Endothelial cell of umbilical vein (primary cell): ENCODE data around the gene RPLP2. TPM values are rescaled to one million over a fixed set of nuclear protein-coding genes. Genes with fewer than 3 reads are reported as not detected.

Experiments
- BruUV-seq: library from RNA; stranded (reverse); fragments of 400-500 nt; replicated peaks from 2 replicates; lab custom pipeline; 2021; lab: Mats Ljungman, UMichigan
- CTCF ChIA-PET: fragments of 300-600, 350-600 bp; sonication (Branson Sonifier 250); formaldehyde crosslinking; loops from one replicate; lab custom pipeline; 2021; ENCODE audit warnings: antibody characterized with exemption, inconsistent platforms; lab: Charles Lee
- POLR2A ChIA-PET: fragments of 300-600, 350-600 bp; sonication (Branson Sonifier 250); formaldehyde crosslinking; loops from one replicate; lab custom pipeline; 2021; ENCODE audit warnings: antibody characterized with exemption, inconsistent platforms; lab: Charles Lee
- DNase-seq: peaks from one replicate; pipeline ENCODE4 v3.0.0-alpha.2; 2011; ENCODE audit warnings: low read depth, low spot score
- FAIRE-seq: peaks from 2 replicates; lab custom pipeline; 2011; peaks lifted over from hg19 to GRCh38; lab: Jason Lieb, UNC
- H2AFZ ChIP-seq: 2 replicates; pipeline ENCODE4 v1.6.0; 2012; ENCODE audit warnings: low read depth, low read length, control low read depth, inconsistent platforms
- H3K27ac ChIP-seq: 2 replicates; pipeline ENCODE4 v1.5.1; 2011; ENCODE audit warnings: low read depth, mild to moderate bottlenecking, control low read depth, low read length, moderate library complexity; ENCODE audit not compliant: insufficient read depth
- H3K27me3 ChIP-seq, 2 experiments: 2 replicates each; pipeline versions ENCODE4 v1.6.0 to v1.6.1; 2011; ENCODE audit warnings: low read length in 2 of 2, mixed read lengths in 1 of 2; ENCODE audit not compliant: control insufficient read depth in 2 of 2, insufficient read depth in 2 of 2
- H3K36me3 ChIP-seq, 2 experiments: 2 replicates in 1 of 2; 3 replicates in 1 of 2; pipeline ENCODE4 v1.5.1; 2011; ENCODE audit warnings: low read length in 2 of 2, mild to moderate bottlenecking in 1 of 2, moderate library complexity in 1 of 2; ENCODE audit not compliant: control insufficient read depth in 2 of 2, insufficient read depth in 2 of 2; ENCODE audit errors: extremely low read depth in 1 of 2
- H3K4me1 ChIP-seq: 3 replicates; pipeline ENCODE4 v1.5.1; 2011; ENCODE audit warnings: mild to moderate bottlenecking, low read length; ENCODE audit not compliant: control insufficient read depth, insufficient read depth; ENCODE audit errors: extremely low read depth
- H3K4me2 ChIP-seq: 2 replicates; pipeline ENCODE4 v1.6.1; 2011; ENCODE audit warnings: low read length, control low read depth, mixed read lengths; ENCODE audit not compliant: insufficient read depth
- H3K4me3 ChIP-seq, 3 experiments: fragments of 200-600 bp in 1 of 3; sonication (generic), shearing (Covaris generic) in 1 of 3; replicated peaks in 1 of 3; 2 replicates each; pipeline ENCODE4 v1.5.1; 2011 to 2016; ENCODE audit warnings: control low read depth in 3 of 3, low read length in 3 of 3, mild to moderate bottlenecking in 2 of 3, inconsistent platforms in 1 of 3, low read depth in 1 of 3, moderate library complexity in 1 of 3; ENCODE audit not compliant: insufficient read depth in 1 of 3
- H3K79me2 ChIP-seq: 2 replicates; pipeline ENCODE4 v1.6.0; 2012; ENCODE audit warnings: low read length, inconsistent platforms; ENCODE audit not compliant: control insufficient read depth, insufficient read depth
- H3K9ac ChIP-seq: replicated peaks from 2 replicates; pipeline ENCODE3; 2011; ENCODE audit warnings: low read length, control low read depth; ENCODE audit not compliant: insufficient read depth; ENCODE audit errors: extremely low read depth
- H3K9me1 ChIP-seq: replicated peaks from 3 replicates; pipeline ENCODE4 v1.6.0; 2011; ENCODE audit warnings: mild to moderate bottlenecking, low read length; ENCODE audit not compliant: control insufficient read depth, insufficient read depth; ENCODE audit errors: extremely low read depth
- H3K9me3 ChIP-seq: replicated peaks from 2 replicates; pipeline ENCODE4 v1.5.1; 2012; ENCODE audit warnings: low read length, inconsistent platforms; ENCODE audit not compliant: control insufficient read depth, insufficient read depth
- H4K20me1 ChIP-seq: replicated peaks from 2 replicates; pipeline ENCODE3; 2011; ENCODE audit warnings: mild to moderate bottlenecking, low read length; ENCODE audit not compliant: control insufficient read depth, insufficient read depth; ENCODE audit errors: extremely low read depth
- CTCF ChIP-seq, 2 donors: IDR thresholded peaks; 1 replicate in 1 of 2; 2 replicates in 1 of 2; pipeline ENCODE4 v1.5.1; 2011; ENCODE audit warnings: low read length in 2 of 2, mild to moderate bottlenecking in 2 of 2, moderate library complexity in 2 of 2, control low read depth in 1 of 2, inconsistent platforms in 1 of 2, low read depth in 1 of 2; ENCODE audit not compliant: insufficient read depth in 1 of 2; ENCODE audit errors: extremely low read depth in 1 of 2
- EZH2 ChIP-seq: IDR thresholded peaks from 2 replicates; pipeline ENCODE4 v1.6.1; 2012; ENCODE audit warnings: borderline replicate concordance, low read depth, mild to moderate bottlenecking, moderate library complexity, low read length, inconsistent platforms; ENCODE audit not compliant: severe bottlenecking
- FOS ChIP-seq: IDR thresholded peaks from 2 replicates; pipeline ENCODE4 v1.6.1; 2011; ENCODE audit warnings: mild to moderate bottlenecking, low read length, moderate library complexity, borderline replicate concordance; ENCODE audit not compliant: insufficient read depth
- GATA2 ChIP-seq: IDR thresholded peaks from 2 replicates; pipeline ENCODE4 v1.7.0; 2011; ENCODE audit warnings: low read depth, mild to moderate bottlenecking, moderate library complexity, mixed read lengths, low read length; ENCODE audit not compliant: insufficient read length, insufficient read depth
- JUN ChIP-seq: IDR thresholded peaks from 2 replicates; pipeline ENCODE4 v1.6.1; 2011; ENCODE audit warnings: borderline replicate concordance, low read depth; ENCODE audit not compliant: insufficient read length, insufficient read depth
- MYC ChIP-seq: IDR thresholded peaks from one replicate; pipeline ENCODE4 v1.6.1; 2011; ENCODE audit warnings: mild to moderate bottlenecking, low read depth, low read length
- POLR2A ChIP-seq: IDR thresholded peaks from 2 replicates; pipeline ENCODE4 v1.6.1; 2012; ENCODE audit warnings: low read depth, mild to moderate bottlenecking, control low read depth, low read length
- POLR2AphosphoS5 ChIP-seq: IDR thresholded peaks from 2 replicates; pipeline ENCODE4 v1.6.1; 2012; ENCODE audit warnings: low read depth, mild to moderate bottlenecking, control low read depth, low read length, moderate library complexity; ENCODE audit not compliant: insufficient read depth
- dilution Hi-C: fragments of 300-500 bp; cut with MboI; formaldehyde crosslinking; loops from one replicate; pipeline ENCODE4 v1.15.0; 2019; ENCODE audit warnings: low sequenced_read_pairs; ENCODE audit not compliant: extremely low pct_ligation_motif_present
- intact Hi-C: fragments of 100-400 bp; cut with micrococcal nuclease; formaldehyde crosslinking; loops from one replicate; pipeline ENCODE4 v1.10.0; 2022
- polyA plus RNA-seq, 4 experiments: library from polyadenylated mRNA; depleted of rRNA in 3 of 4; stranded (reverse) in 3 of 4; unstranded in 1 of 4; fragments of >200 nt; gene quantifications; 2 replicates each; pipeline versions ENCODE4 v1.2.1 to v1.2.3, GENCODE V29; 2011 to 2012; ENCODE audit warnings: missing spikeins in 1 of 4
- total RNA-seq: library from RNA; stranded (reverse); gene quantifications from 2 replicates; pipeline ENCODE4 v1.2.3, GENCODE V29; 2021
- TF ChIP-seq, protein P1 (sequence below): IDR thresholded peaks from 2 replicates; pipeline ENCODE4 v1.6.1; 2011; ENCODE audit not compliant: insufficient read depth, insufficient read length

RPLP2 gene
- total and polyA plus RNA-seq, 2 donors (not counting 3 experiments of a cell fraction or from before 2014, with no cell fraction given): 1,579 to 1,739 TPM

- Histone ChIP-seq H3K27ac (no peak overlapping the region), H3K79me2 (no peaks in the 10 kb centered on the region), H3K4me3 (no peak overlapping the region), H2AFZ (no peak overlapping the region), H4K20me1 (no peaks in the 10 kb centered on the region), H3K27me3 (no peaks in the 10 kb centered on the region), H3K9me3 (no peaks in the 10 kb centered on the region), H3K36me3 (peaks cover 0 to 6% of the 10 kb centered on the region in 2 experiments), H3K9me1 (no peaks in the 10 kb centered on the region), H3K9ac (no peak overlapping the region), H3K4me2 (no peak overlapping the region), H3K4me1 (no peaks in the 10 kb centered on the region)
- POLR2A ChIA-PET: interaction anchor here (0.5 kb wide), 1 partner anchor 18 kb away, joined by 3 read pairs; no protein-coding TSS in a partner anchor
- no peak for TF ChIP-seq CTCF (IDR thresholded peaks at IDR 0.05; ENCODE audit: extremely low read depth in 1 of 2, insufficient read depth in 1 of 2, low read depth in 1 of 2, low read length in 2 of 2)
- intact Hi-C loops: no loop called here
- DNase-seq: peak; percentile 64
- BruUV-seq: no TSS peak
- no peak for FAIRE-seq
- CTCF ChIA-PET: interaction anchor here (0.7 to 1.1 kb wide), 2 partner anchors 19 to 39 kb away, joined by 3 to 4 read pairs; no protein-coding TSS in a partner anchor
- dilution Hi-C loops: no loop called here
Observed at GRCh38 chr11:859394-860131, 49.8 kb downstream of the RPLP2 start.

DNA sequence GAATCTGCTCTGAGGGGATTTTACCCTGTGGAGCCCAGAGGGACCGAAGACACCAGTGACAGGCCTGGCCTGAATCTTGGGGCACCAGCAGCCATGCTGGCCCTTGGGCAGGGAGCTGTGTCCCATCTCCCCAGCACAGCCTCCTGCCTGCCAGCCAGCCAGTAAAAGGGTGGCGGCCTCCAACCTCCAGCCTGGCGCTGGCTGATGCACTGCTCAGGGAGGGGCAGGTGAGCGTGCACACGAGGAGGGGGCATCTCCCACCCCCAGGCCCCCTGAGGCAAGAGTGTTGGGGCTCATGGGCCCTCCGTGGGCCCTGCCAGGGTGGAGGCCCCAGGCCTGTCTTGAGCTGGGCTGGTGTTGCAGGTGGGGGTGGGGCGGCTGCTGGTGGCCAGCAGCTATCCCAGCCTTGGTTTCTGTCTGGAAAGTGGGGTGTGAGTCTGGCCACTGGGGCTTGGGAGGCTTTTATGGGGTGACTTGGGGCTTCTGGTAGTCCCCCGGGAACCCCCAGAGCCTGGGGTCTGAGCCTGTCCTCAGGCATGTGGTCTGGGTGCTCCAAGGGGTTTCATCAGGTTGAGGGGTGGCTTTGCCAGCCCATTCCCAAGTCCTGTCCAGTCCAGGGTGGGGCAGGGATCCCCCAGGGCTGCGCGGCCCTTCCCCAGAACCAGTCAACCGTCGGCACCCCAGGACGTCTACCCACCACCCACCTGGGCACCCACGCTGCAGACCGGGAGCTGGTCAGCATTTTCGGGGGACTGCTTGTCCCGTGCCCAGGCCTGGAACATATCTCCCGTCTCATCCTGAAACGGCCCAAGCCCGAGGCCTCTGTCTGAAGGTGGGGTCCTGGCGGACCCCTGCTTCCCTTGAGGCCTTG, 50.7 kb downstream of the RPLP2 start:
- peaks cover 0 to 6% of the 10 kb centered on the region in 2 experiments for H3K36me3 ChIP-seq
- no peak overlapping the region for H3K9ac ChIP-seq
- no peaks in the 10 kb centered on the region for H4K20me1 ChIP-seq
- H3K27me3 ChIP-seq: no peaks in the 10 kb centered on the region
- no peak overlapping the region for H3K4me3 ChIP-seq
- intact Hi-C loops: no loop called here
- no peak overlapping the region for H3K4me2 ChIP-seq
- no peaks in the 10 kb centered on the region for H3K9me3 ChIP-seq
- dilution Hi-C loops: no loop called here
- DNase-seq: no peak
- no peaks in the 10 kb centered on the region for H3K9me1 ChIP-seq
- no peaks in the 10 kb centered on the region for H3K79me2 ChIP-seq
- CTCF ChIA-PET: interaction anchor here (0.7 to 1.1 kb wide), 2 partner anchors 20 to 38 kb away, joined by 3 to 4 read pairs; no protein-coding TSS in a partner anchor
- H3K4me1 ChIP-seq: no peaks in the 10 kb centered on the region
- no peak overlapping the region for H3K27ac ChIP-seq
- no peak overlapping the region for H2AFZ ChIP-seq
- TF ChIP-seq FOS: no peak
- TF ChIP-seq MYC: no peak
- TF ChIP-seq GATA2: no peak
- TF ChIP-seq JUN: no peak
- TF ChIP-seq POLR2A: no peak
- no peak for TF ChIP-seq POLR2AphosphoS5
- no peak for TF ChIP-seq EZH2
- no peak for TF ChIP-seq CTCF (IDR thresholded peaks at IDR 0.05; ENCODE audit: extremely low read depth in 1 of 2, insufficient read depth in 1 of 2, low read depth in 1 of 2, low read length in 2 of 2)
- TF ChIP-seq, protein P1, sequence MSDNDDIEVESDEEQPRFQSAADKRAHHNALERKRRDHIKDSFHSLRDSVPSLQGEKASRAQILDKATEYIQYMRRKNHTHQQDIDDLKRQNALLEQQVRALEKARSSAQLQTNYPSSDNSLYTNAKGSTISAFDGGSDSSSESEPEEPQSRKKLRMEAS: no peak
- no peak for FAIRE-seq
- POLR2A ChIA-PET: no interaction called here
- BruUV-seq: no TSS peak
